ENCODE results near the gene KANK4. TPM values are rescaled to one million over a fixed set of nuclear protein-coding genes. Genes with fewer than 3 reads are reported as not detected.

Gene KANK4
- total and polyA plus RNA-seq, 12 donors = 0.12 to 1.1 (median 0.26) TPM; not detected in 2

DNA sequence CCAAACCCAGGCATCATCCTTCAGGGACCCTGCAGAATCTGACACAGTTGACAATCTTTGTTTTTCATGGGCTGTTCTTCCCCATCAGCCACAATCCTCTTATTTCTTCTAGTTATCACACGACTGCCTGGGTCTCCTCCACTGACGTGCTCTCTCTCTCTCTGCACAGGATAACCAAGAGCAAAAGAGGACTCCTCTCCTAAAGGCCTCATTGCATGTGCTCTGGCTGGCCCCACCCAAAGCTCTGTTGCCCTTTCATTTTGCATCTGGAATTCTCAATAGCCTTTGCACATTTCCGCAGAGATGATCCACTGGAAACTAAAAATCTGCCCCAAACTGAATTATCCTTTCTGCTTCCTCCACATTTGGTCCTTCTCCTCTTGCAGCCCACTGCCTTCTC is 58.5 kb downstream of the KANK4 start:
- H3K9me3 ChIP-seq (replicated peaks in 1 of 3) = no peaks in the 10 kb centered on the region
- H3K4me1 ChIP-seq (replicated peaks in 1 of 2) = no peaks in the 10 kb centered on the region
- H3K36me3 ChIP-seq (replicated peaks in 1 of 2) = no peaks in the 10 kb centered on the region
- DNase-seq = no peak
- no peak for TF ChIP-seq POLR2A (IDR thresholded peaks at IDR 0.05)
- TF ChIP-seq, protein P1, sequence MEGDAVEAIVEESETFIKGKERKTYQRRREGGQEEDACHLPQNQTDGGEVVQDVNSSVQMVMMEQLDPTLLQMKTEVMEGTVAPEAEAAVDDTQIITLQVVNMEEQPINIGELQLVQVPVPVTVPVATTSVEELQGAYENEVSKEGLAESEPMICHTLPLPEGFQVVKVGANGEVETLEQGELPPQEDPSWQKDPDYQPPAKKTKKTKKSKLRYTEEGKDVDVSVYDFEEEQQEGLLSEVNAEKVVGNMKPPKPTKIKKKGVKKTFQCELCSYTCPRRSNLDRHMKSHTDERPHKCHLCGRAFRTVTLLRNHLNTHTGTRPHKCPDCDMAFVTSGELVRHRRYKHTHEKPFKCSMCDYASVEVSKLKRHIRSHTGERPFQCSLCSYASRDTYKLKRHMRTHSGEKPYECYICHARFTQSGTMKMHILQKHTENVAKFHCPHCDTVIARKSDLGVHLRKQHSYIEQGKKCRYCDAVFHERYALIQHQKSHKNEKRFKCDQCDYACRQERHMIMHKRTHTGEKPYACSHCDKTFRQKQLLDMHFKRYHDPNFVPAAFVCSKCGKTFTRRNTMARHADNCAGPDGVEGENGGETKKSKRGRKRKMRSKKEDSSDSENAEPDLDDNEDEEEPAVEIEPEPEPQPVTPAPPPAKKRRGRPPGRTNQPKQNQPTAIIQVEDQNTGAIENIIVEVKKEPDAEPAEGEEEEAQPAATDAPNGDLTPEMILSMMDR (IDR thresholded peaks at IDR 0.05) = no peak
- H3K27me3 ChIP-seq = no peaks in the 10 kb centered on the region
- intact Hi-C loops (cut with DNase I) = no loop called here
- 77 to 82% (median 80%) methylated on average over 3 of the region's 3 CpGs for WGBS, 4 donors
- H3K4me3 ChIP-seq = no peak overlapping the region
- no peak overlapping the region for H3K27ac ChIP-seq

DNA sequence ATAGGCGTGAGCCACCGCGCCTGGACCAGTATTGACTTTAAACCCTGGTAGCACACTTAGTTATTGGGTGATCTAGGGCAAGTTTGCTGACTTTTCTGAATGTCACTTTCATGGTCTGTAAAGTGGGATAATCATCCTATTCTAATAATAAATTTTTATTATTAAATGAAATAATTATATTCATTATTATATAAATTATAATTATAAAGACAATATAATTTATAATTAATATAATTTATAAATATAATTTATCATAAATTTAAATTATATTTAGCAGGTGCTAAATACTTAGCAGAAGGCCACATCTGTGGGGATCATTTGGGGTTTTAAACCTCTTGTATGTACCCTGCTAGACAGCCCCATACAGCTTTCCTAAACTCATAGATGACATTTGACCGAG is 59.7 kb downstream of the KANK4 start:
- no peaks in the 10 kb centered on the region for H3K27me3 ChIP-seq
- no peaks in the 10 kb centered on the region for H3K4me1 ChIP-seq (replicated peaks in 1 of 2)
- H3K9me3 ChIP-seq (replicated peaks in 1 of 3) = no peaks in the 10 kb centered on the region
- WGBS, 4 donors = 95 to 98% (median 96%) methylated on average over 3 to 4 of the region's 4 CpGs
- DNase-seq = no peak
- no peaks in the 10 kb centered on the region for H3K36me3 ChIP-seq (replicated peaks in 1 of 2)
- intact Hi-C loops (cut with DNase I) = no loop called here
- no peak overlapping the region for H3K4me3 ChIP-seq
- TF ChIP-seq, protein P1 (IDR thresholded peaks at IDR 0.05) = no peak
- no peak for TF ChIP-seq POLR2A (IDR thresholded peaks at IDR 0.05)
- H3K27ac ChIP-seq = no peak overlapping the region

DNA sequence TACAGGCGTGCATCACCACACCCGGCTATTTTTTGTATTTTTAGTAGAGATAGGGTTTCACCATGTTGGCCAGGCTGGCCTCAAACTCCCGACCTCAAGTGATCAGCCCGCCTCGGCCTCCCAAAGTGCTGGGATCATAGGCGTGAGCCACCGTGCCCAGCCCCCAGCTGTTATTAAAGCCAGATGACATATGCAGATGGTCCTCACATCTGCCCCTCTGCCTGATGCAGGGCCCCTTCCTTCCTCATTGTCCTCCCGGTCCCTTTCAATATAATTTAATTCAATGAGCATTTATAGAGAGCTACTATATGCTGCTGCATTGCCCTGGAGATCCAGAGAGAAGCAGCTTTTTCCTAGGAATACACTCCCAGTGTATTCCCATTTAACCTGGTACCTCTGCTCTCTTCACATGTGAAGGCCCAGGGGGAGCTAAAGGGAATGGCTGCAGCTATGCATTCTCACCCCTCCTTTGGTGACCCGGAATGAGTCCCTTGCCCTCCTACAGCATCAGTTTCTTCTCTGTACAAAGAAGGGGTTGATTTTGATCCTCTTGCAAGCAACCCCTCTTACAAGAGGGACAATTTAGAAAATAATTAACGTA is 69.0 kb downstream of the KANK4 start:
- Histone ChIP-seq H3K9me3 (replicated peaks in 1 of 3) (no peaks in the 10 kb centered on the region), H3K27ac (no peak overlapping the region), H3K36me3 (replicated peaks in 1 of 2) (no peaks in the 10 kb centered on the region), H3K27me3 (no peaks in the 10 kb centered on the region), H3K4me3 (no peak overlapping the region), H3K4me1 (replicated peaks in 1 of 2) (no peaks in the 10 kb centered on the region)
- 64 to 71% (median 70%) methylated on average over 9 to 10 of the region's 10 CpGs for WGBS, 4 donors
- DNase-seq = no peak
- intact Hi-C loops (cut with DNase I) = no loop called here
- TF ChIP-seq, protein P1 (IDR thresholded peaks at IDR 0.05) = no peak
- no peak for TF ChIP-seq POLR2A (IDR thresholded peaks at IDR 0.05)

DNA sequence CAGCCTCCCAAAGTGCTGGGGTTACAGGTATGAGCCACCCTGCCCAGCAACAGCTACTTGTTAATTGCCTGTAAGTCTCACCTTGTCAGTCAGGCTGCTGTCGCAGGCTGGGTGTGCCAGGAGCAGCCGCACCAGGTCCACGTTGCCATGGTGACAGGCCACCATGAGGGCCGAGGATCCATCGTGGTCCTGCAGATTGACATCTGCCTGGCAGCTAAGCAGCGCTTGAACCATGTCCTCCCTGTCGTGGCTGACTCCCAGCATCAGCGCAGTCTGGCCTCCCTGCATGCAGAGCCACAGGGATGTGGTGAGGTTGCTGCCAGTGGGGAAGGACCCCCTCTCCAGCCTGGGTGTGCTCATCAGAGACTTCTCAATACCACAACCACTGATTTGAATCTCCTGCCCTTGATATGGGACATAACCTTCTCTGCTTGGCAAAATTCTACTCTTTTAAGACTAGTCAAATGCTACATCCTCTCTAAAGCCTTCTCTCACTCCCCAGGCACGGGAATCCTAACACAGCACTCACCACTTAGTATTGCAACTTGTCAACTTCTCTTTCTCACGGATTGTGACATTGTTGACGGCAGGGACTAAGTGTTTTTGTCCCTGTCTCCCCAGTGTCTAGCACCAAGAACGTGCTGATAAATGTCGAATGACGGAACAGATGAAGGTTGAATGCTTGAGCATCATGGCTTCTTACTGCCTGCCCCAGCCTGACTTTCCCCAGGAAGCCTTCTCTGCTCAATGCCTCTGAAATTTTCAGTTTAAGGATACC is 71.7 kb downstream of the KANK4 start:
- DNase-seq = peak in 3 of 7 donors; percentile 18 to 81 (median 20)
- H3K27me3 ChIP-seq = no peaks in the 10 kb centered on the region
- no peak overlapping the region for H3K27ac ChIP-seq
- 54 to 82% (median 63%) methylated on average over 8 to 14 of the region's 14 CpGs for WGBS, 4 donors
- TF ChIP-seq, protein P1 (IDR thresholded peaks at IDR 0.05) = no peak
- no peak for TF ChIP-seq POLR2A (IDR thresholded peaks at IDR 0.05)
- H3K4me3 ChIP-seq = no peak overlapping the region
- H3K4me1 ChIP-seq (replicated peaks in 1 of 2) = no peaks in the 10 kb centered on the region
- no peaks in the 10 kb centered on the region for H3K36me3 ChIP-seq (replicated peaks in 1 of 2)
- no peaks in the 10 kb centered on the region for H3K9me3 ChIP-seq (replicated peaks in 1 of 3)
- intact Hi-C loops (cut with DNase I) = no loop called here

Data from adrenal gland (tissue), 12 donors.